GM10266 (cell line): ENCODE results near the gene CPEB4.

Experiments used
- DNase-seq: peaks from one replicate; pipeline ENCODE4 v3.0.0; 2012; ENCODE audit errors: extremely low spot score
- CTCF ChIP-seq: IDR thresholded peaks from 2 replicates; pipeline ENCODE4 v1.5.1; 2012; ENCODE audit warnings: mild to moderate bottlenecking, low read depth; ENCODE audit not compliant: control insufficient read depth, insufficient read depth; ENCODE audit errors: missing control alignments

The CPEB4 gene

DNA sequence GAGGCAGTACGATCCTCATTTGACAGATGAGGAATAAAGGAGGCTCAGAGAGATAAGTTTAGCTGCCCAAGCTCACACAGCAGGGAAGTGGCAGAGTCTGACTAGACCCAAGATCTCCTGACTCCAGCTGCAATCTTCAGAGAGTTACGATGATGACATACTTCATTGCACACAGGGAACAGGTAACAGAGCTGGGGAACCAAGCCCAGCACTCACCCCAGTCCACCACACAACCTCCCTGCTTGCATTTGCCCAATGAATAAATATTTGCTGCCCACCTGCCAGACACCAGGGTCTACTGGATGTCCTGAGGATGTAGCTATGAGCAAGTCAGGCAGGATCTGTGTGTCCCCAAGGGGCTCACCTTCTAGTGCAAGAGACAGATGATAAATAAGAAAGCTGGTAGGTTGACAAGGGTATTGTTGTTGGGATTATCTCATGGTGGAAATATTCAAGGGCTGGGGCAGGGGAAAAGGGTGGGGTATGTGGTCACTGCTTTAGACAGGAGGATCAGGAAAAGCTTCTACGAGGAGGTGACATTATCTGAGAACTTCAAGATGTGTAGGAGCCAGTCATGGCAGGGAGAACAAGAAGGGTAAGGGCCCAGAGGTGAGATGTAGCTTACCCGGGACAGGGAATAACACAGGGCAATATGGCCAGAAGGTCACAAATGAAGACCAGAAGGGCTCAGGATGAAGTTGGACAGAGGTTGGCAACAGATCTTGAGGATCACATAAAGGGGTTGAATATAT, 28.6 kb upstream of the CPEB4 start:
- no peak for DNase-seq
- TF ChIP-seq CTCF, result no peak

DNA sequence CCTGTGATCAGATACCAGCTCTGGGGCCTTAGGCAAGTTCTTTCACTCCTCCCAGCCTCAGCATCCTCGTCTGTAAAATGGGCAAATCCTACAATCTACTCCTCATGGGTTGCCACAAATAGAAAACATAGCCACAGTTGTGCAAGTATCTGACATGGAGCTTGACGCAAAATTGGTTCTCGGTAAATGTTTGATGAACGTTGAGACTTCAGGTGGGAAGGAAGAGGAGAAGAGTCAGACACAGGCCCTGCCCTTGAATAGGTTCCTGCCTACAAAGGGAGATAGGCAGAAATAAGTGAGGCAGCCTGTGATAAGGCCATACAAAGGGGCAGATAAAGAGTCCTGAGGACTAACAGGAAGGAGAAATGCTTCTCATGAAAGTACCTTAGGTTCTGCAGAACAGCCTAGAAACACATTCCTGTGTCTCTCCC, 26.1 kb upstream of the CPEB4 start:
- DNase-seq, result no peak
- TF ChIP-seq CTCF, result no peak

GRCh38 chr5:173863359-173863758, 24.8 kb upstream of the CPEB4 start:
- no peak for TF ChIP-seq CTCF
- DNase-seq, result no peak

GRCh38 chr5:173864126-173865050, 23.8 kb upstream of the CPEB4 start:
- no peak for DNase-seq
- no peak for TF ChIP-seq CTCF

DNA sequence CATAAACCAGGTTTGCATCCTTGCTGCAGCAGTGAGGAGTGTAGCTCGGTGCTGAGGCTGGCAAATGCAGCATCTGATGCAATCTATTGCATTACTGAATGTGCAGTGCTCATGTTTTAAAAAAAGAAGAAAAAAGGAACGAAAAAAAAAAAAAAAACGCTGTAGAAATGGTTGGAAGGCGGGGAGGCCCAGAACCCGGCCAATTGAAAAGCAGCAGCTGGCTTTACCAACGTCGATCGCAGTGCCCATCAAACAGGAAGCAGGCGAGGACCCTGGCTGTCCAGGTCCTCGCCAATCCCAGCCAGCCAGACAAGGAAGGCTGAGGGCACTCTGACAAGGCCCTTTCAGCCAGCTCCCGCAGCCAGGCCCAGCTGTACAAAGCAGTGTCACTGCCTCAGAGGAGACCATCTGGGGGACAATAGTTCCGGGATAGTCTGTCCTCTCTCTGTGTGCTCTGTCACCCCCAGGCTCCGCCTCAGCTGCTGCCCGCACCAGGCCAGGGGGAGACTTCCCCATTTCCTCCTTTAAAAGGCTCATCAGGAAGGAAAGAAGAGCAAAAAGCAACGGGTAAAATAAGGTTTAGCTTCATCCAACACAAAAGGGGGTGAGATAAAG, 21.8 kb upstream of the CPEB4 start:
- TF ChIP-seq CTCF, result no peak
- DNase-seq, result no peak

DNA sequence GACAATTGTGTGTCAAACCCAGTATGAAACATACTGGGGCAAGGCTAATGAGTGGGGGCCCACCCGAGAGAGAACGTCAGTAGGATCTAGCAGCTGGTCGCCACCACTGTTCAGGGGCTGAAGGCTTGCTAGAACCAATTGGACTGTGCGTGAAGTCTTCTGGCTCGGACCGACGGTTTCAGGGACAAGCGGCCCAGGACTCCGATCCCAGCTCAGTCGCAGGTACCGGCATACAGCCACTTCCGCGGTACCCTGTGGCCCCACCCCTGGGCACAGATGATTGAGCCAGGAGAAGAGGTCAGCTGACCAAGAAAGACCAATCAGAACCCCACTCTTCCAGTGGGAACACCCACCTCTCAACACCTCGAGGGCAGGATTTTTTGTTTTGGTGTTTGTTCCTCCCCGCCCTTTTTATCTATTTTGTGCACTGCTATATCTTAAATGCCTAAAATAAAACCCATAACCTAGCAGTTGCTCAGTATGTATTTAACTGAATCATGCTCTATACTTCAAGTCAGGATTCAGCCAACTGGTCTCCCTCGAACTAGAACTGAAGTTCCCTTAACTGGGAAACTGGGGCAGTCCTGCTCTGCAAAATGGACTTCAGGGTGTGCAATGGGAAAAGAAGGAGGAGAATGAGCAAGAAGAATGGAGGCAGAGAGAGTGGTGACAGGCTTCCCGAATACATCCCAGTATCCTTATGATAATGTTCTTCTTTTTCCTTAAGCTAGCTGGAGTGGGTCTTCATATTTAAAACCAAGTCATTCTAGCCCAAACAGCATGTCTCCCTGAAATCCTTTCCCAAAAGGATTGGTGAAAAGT, 21.1 kb upstream of the CPEB4 start:
- DNase-seq, result no peak
- TF ChIP-seq CTCF, result no peak
